BLaER1 treated with 17β-estradiol and CSF1 and Interleukin-3, amounts not matched to agents 10 nM and 100 nM (cell line): ENCODE measurements around the gene GRM8.

Experiments used
- H3K27ac ChIP-seq, 11 experiments: shearing (Covaris generic); formaldehyde crosslinking; 2 replicates each; pipeline ENCODE4 v1.8.1; 2022
- H3K27me3 ChIP-seq, 11 experiments: shearing (Covaris generic); formaldehyde crosslinking; 2 replicates each; pipeline ENCODE4 v1.8.1; 2022
- H3K36me3 ChIP-seq, 11 experiments: shearing (Covaris generic); formaldehyde crosslinking; 2 replicates each; pipeline ENCODE4 v1.8.1; 2022
- H3K4me1 ChIP-seq, 10 experiments: shearing (Covaris generic); formaldehyde crosslinking; 2 replicates each; pipeline ENCODE4 v1.8.1; 2022
- H3K4me2 ChIP-seq, 11 experiments: shearing (Covaris generic); formaldehyde crosslinking; 2 replicates each; pipeline ENCODE4 v1.8.1; 2022
- H3K4me3 ChIP-seq, 10 experiments: shearing (Covaris generic); formaldehyde crosslinking; 2 replicates each; pipeline ENCODE4 v1.8.1; 2022
- H3K9ac ChIP-seq, 11 experiments: shearing (Covaris generic); formaldehyde crosslinking; 2 replicates each; pipeline ENCODE4 v1.8.1; 2022
- H3K9me3 ChIP-seq, 11 experiments: shearing (Covaris generic); formaldehyde crosslinking; replicated peaks in 1 of 11; 2 replicates each; pipeline ENCODE4 v1.8.1; 2022
- H4K20me1 ChIP-seq, 11 experiments: shearing (Covaris generic); formaldehyde crosslinking; 2 replicates each; pipeline ENCODE4 v1.8.1; 2022
- Cebpa-rat ChIP-seq, 11 experiments: shearing (Covaris generic); IDR thresholded peaks; 2 replicates each; pipeline ENCODE4 v1.8.1; 2022

The GRM8 gene

GRCh38 chr7:126715076-126715475 lies 537.7 kb downstream of the GRM8 start:
- TF ChIP-seq Cebpa-rat (IDR thresholded peaks at IDR 0.05): no peak
- H3K36me3 ChIP-seq: no peaks in the 10 kb centered on the region

GRCh38 chr7:126702242-126703016 lies 550.3 kb downstream of the GRM8 start:
- no peak for TF ChIP-seq Cebpa-rat (IDR thresholded peaks at IDR 0.05)
- Histone ChIP-seq H3K4me3 (no peak overlapping the region), H3K36me3 (no peaks in the 10 kb centered on the region), H3K9me3 (peaks cover 0 to 14% (median 9%) of the 10 kb centered on the region in 11 experiments; a peak in 12 of 22 replicates), H3K9ac (no peak overlapping the region), H3K27me3 (no peaks in the 10 kb centered on the region), H3K4me1 (peaks cover 22 to 44% (median 32%) of the 10 kb centered on the region in 10 experiments; a peak in 19 of 20 replicates), H3K27ac (peak overlapping the region in 9 of 11 experiments; percentile 69 to 84 (median 78); a peak in 15 of 22 replicates), H3K4me2 (peak overlapping the region in 6 of 11 experiments; percentile 32 to 78 (median 58); a peak in 8 of 22 replicates), H4K20me1 (no peaks in the 10 kb centered on the region)

More at GRCh38 chr7:126715076-126715475, 537.7 kb downstream of the GRM8 start:
- Histone ChIP-seq H3K9me3 (peaks cover 12 to 19% (median 16%) of the 10 kb centered on the region in 11 experiments), H3K27ac (no peak overlapping the region), H3K4me1 (no peaks in the 10 kb centered on the region), H3K4me2 (no peak overlapping the region), H3K9ac (no peak overlapping the region), H3K4me3 (no peak overlapping the region), H3K27me3 (no peaks in the 10 kb centered on the region), H4K20me1 (no peaks in the 10 kb centered on the region)

- H3K27me3 ChIP-seq: no peaks in the 10 kb centered on the region
- peak overlapping the region in 10 of 11 experiments; percentile 34 to 84 (median 76); a peak in 20 of 22 replicates for H3K27ac ChIP-seq
- peaks cover 22 to 58% (median 34%) of the 10 kb centered on the region in 10 experiments; a peak in 19 of 20 replicates for H3K4me1 ChIP-seq
- peak overlapping the region; percentile 40 to 78 (median 65); a peak in 21 of 22 replicates for H3K4me2 ChIP-seq
- H3K9ac ChIP-seq: peak overlapping the region in 8 of 11 experiments; percentile 22 to 75 (median 59); a peak in 13 of 22 replicates
- TF ChIP-seq Cebpa-rat (IDR thresholded peaks at IDR 0.05): peak in 3 of 11 experiments; percentile 53 to 74 (median 67); a peak in 4 of 22 replicates
- H3K9me3 ChIP-seq: peaks cover 0 to 14% (median 9%) of the 10 kb centered on the region in 11 experiments; a peak in 12 of 22 replicates
- no peaks in the 10 kb centered on the region for H3K36me3 ChIP-seq
- H4K20me1 ChIP-seq: no peaks in the 10 kb centered on the region
- no peak overlapping the region for H3K4me3 ChIP-seq
These were observed 551.7 kb downstream of the GRM8 start for GRCh38 chr7:126700807-126701604.

- no peak for TF ChIP-seq Cebpa-rat (IDR thresholded peaks at IDR 0.05)
- H3K27ac ChIP-seq: peak overlapping the region in 4 of 11 experiments; percentile 1 to 84 (median 64); a peak in 3 of 22 replicates
These were observed 553.0 kb downstream of the GRM8 start for GRCh38 chr7:126699707-126700106.

GRCh38 chr7:126698909-126699308 lies 553.8 kb downstream of the GRM8 start:
- H3K27ac ChIP-seq: peak overlapping the region in 1 of 11 experiments; percentile 84; a peak in 1 of 22 replicates
- no peaks in the 10 kb centered on the region for H4K20me1 ChIP-seq
- no peak for TF ChIP-seq Cebpa-rat (IDR thresholded peaks at IDR 0.05)
- no peaks in the 10 kb centered on the region for H3K27me3 ChIP-seq
- peaks cover 0 to 5% (median 0%) of the 10 kb centered on the region in 11 experiments; a peak in 2 of 22 replicates for H3K9me3 ChIP-seq
- H3K4me3 ChIP-seq: no peak overlapping the region
- H3K36me3 ChIP-seq: no peaks in the 10 kb centered on the region
- peak overlapping the region in 6 of 11 experiments; percentile 10 to 69 (median 16); a peak in 7 of 22 replicates for H3K4me2 ChIP-seq
- H3K4me1 ChIP-seq: peaks cover 22 to 60% (median 34%) of the 10 kb centered on the region in 10 experiments; a peak in 19 of 20 replicates
- no peak overlapping the region for H3K9ac ChIP-seq

More at GRCh38 chr7:126699707-126700106, 553.0 kb downstream of the GRM8 start:
- Histone ChIP-seq H3K4me2 (peak overlapping the region in 6 of 11 experiments; percentile 9 to 69 (median 29); a peak in 10 of 22 replicates), H3K9ac (no peak overlapping the region), H3K27me3 (no peaks in the 10 kb centered on the region), H4K20me1 (no peaks in the 10 kb centered on the region), H3K36me3 (no peaks in the 10 kb centered on the region), H3K4me1 (peaks cover 22 to 60% (median 34%) of the 10 kb centered on the region in 10 experiments; a peak in 19 of 20 replicates), H3K9me3 (peaks cover 0 to 9% (median 4%) of the 10 kb centered on the region in 11 experiments; a peak in 12 of 22 replicates), H3K4me3 (no peak overlapping the region)

GRCh38 chr7:126698446-126698845 lies 554.3 kb downstream of the GRM8 start:
- Histone ChIP-seq H3K27me3 (no peaks in the 10 kb centered on the region), H3K9ac (no peak overlapping the region), H3K4me3 (no peak overlapping the region), H3K9me3 (peaks cover 0 to under 1% (median 0%) of the 10 kb centered on the region in 11 experiments; a peak in 1 of 22 replicates), H4K20me1 (no peaks in the 10 kb centered on the region), H3K36me3 (no peaks in the 10 kb centered on the region), H3K27ac (no peak overlapping the region), H3K4me2 (no peak overlapping the region), H3K4me1 (peaks cover 22 to 60% (median 34%) of the 10 kb centered on the region in 10 experiments; a peak in 19 of 20 replicates)
- TF ChIP-seq Cebpa-rat (IDR thresholded peaks at IDR 0.05): no peak

GRCh38 chr7:126696256-126697038 lies 556.3 kb downstream of the GRM8 start:
- Histone ChIP-seq H3K4me1 (peaks cover 18 to 50% (median 24%) of the 10 kb centered on the region in 10 experiments; a peak in 19 of 20 replicates), H3K27ac (0 out of 22 replicates have a peak overlapping the region, but pooled peaks of 1 of the 11 experiments have one; percentile 5)

More at GRCh38 chr7:126696256-126697038, 556.3 kb downstream of the GRM8 start:
- TF ChIP-seq Cebpa-rat (IDR thresholded peaks at IDR 0.05): no peak
- Histone ChIP-seq H3K9me3 (peaks cover 0 to 3% (median 1%) of the 10 kb centered on the region in 11 experiments; a peak in 12 of 22 replicates), H3K4me3 (no peak overlapping the region), H4K20me1 (no peaks in the 10 kb centered on the region), H3K4me2 (peak overlapping the region in 5 of 11 experiments; percentile 29 to 62 (median 61); a peak in 7 of 22 replicates), H3K9ac (no peak overlapping the region), H3K36me3 (no peaks in the 10 kb centered on the region), H3K27me3 (no peaks in the 10 kb centered on the region)
